Ovary (tissue), 9 donors: ENCODE measurements around the gene RHBDD2. TPM values are rescaled to one million over a fixed set of nuclear protein-coding genes. Genes with fewer than 3 reads are reported as not detected.
"Not testable (repeated sequence)": the region's sequence is repeated elsewhere in the genome, so short reads cannot be mapped to it uniquely, and the experiment has no call there.

ENCODE experiments used
- DNase-seq, 5 donors: peaks; one replicate each; pipeline ENCODE4 v3.0.0-alpha.2; 2019 to 2020
- H3K27ac ChIP-seq, 2 donors: fragments of 200-600 bp; one replicate each; pipeline versions ENCODE4 v1.5.1 to v1.8.0; 2019 to 2022
- H3K27me3 ChIP-seq: fragments of 200-600 bp; one replicate; pipeline ENCODE4 v1.8.0; 2022
- H3K36me3 ChIP-seq: fragments of 200-600 bp; sonication (generic); one replicate; pipeline ENCODE4 v1.5.1; 2019
- H3K4me1 ChIP-seq: one replicate; pipeline ENCODE4 v1.8.1; 2013; ENCODE audit warnings: mild to moderate bottlenecking, moderate library complexity; ENCODE audit not compliant: insufficient read depth
- H3K4me3 ChIP-seq: fragments of 200-600 bp; sonication (generic); one replicate; pipeline ENCODE4 v1.5.1; 2017
- H3K9me3 ChIP-seq, 2 donors: fragments of 200-600 bp in 1 of 2; sonication (generic) in 1 of 2; one replicate each; pipeline versions ENCODE4 v1.5.1 to v1.8.1; 2013 to 2019; ENCODE audit warnings: mild to moderate bottlenecking in 1 of 2, moderate library complexity in 1 of 2
- EP300 ChIP-seq: sonication (generic); formaldehyde crosslinking; IDR thresholded peaks from one replicate; pipeline ENCODE4 v1.6.1; 2017; ENCODE audit warnings: antibody characterized with exemption
- POLR2A ChIP-seq: fragments of 450-650 bp; IDR thresholded peaks from one replicate; pipeline ENCODE4 v1.6.1; 2017; ENCODE audit warnings: antibody characterized with exemption, mild to moderate bottlenecking, moderate library complexity
- WGBS, 3 donors: extraction: QIAGEN DNeasy Blood & Tissue Kit in 1 of 3; methylation state at CpG; one replicate each; pipeline versions ENCODE4 v1.1.5 to v1.1.7; 2013 to 2017; 5-methylcytosine and 5-hydroxymethylcytosine counted together
- intact Hi-C, 4 donors: fragments of 100-400 bp; cut with DNase I; formaldehyde crosslinking; loops; one replicate each; pipeline versions ENCODE4 v1.11.0 to v1.15.1; 2022 to 2023
- polyA plus RNA-seq, 2 donors: library from polyadenylated mRNA; stranded (reverse); fragments of 200-250 nt in 1 of 2; fragments of 350-450 nt in 1 of 2; fragmentation: Illumina TruSeq in 1 of 2; extraction: RNeasy Lipid Tissue Mini Kit (QIAGEN cat#74804) in 1 of 2; gene quantifications; one replicate each; pipeline ENCODE4 v1.2.3, GENCODE V29; 2013 to 2014
- total RNA-seq, 7 donors: library from RNA; depleted of rRNA in 2 of 7; stranded (reverse); fragments of >200 nt in 2 of 7; fragmentation: NEBNext Ultra II Directional in 3 of 7; extraction: Animal tissue kit (Norgen Biotek cat#: 25700) in 3 of 7; gene quantifications; one replicate each; pipeline versions ENCODE4 v1.1.0 to v1.2.4, GENCODE V29; 2016 to 2023
- TF ChIP-seq, protein P1 (sequence below), 3 donors: fragments of 450-650 bp in 2 of 3; fragments of 200-600 bp in 1 of 3; IDR thresholded peaks; one replicate each; pipeline versions ENCODE4 v1.5.1 to v1.8.0; 2016 to 2022; ENCODE audit warnings: antibody characterized with exemption in 3 of 3, mild to moderate bottlenecking in 1 of 3
- donor health status: DM: no; HTN: no; CAD: no; lungs with moderate emphysema.
- donor health status: DM: no; HTN: no; CAD: no.
- donor health status: Bipolar disorder and iron deficiency.
- donor health status: DM: yes; HTN: yes; CAD: no.
- donor health status: DM: no; HTN: no; CAD: no.
- donor health status: DM: yes; HTN: yes; CAD: no.

The RHBDD2 gene
- total and polyA plus RNA-seq, 9 donors = 26.6 to 99.3 (median 70.0) TPM

- TF ChIP-seq POLR2A = no peak
- no peak for TF ChIP-seq EP300
- TF ChIP-seq, protein P1, sequence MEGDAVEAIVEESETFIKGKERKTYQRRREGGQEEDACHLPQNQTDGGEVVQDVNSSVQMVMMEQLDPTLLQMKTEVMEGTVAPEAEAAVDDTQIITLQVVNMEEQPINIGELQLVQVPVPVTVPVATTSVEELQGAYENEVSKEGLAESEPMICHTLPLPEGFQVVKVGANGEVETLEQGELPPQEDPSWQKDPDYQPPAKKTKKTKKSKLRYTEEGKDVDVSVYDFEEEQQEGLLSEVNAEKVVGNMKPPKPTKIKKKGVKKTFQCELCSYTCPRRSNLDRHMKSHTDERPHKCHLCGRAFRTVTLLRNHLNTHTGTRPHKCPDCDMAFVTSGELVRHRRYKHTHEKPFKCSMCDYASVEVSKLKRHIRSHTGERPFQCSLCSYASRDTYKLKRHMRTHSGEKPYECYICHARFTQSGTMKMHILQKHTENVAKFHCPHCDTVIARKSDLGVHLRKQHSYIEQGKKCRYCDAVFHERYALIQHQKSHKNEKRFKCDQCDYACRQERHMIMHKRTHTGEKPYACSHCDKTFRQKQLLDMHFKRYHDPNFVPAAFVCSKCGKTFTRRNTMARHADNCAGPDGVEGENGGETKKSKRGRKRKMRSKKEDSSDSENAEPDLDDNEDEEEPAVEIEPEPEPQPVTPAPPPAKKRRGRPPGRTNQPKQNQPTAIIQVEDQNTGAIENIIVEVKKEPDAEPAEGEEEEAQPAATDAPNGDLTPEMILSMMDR (IDR thresholded peaks at IDR 0.05) = no peak
- intact Hi-C loops = loop anchor here in 1 of 4 donors (10.0 kb wide), 1 partner anchor 49 kb away; no protein-coding TSS in a partner anchor
- no peak overlapping the region for H3K27ac ChIP-seq
- H3K27me3 ChIP-seq = no peaks in the 10 kb centered on the region
- WGBS, 3 donors = 92 to 96% (median 96%) methylated on average over 5 of the region's 5 CpGs
- H3K36me3 ChIP-seq = no peaks in the 10 kb centered on the region
- no peak for DNase-seq
- H3K9me3 ChIP-seq = no peaks in the 10 kb centered on the region
- H3K4me1 ChIP-seq = peaks cover 9% of the 10 kb centered on the region
- H3K4me3 ChIP-seq = no peak overlapping the region
Measured at GRCh38 chr7:75844158-75844557, 34.7 kb upstream of the RHBDD2 start.

DNA sequence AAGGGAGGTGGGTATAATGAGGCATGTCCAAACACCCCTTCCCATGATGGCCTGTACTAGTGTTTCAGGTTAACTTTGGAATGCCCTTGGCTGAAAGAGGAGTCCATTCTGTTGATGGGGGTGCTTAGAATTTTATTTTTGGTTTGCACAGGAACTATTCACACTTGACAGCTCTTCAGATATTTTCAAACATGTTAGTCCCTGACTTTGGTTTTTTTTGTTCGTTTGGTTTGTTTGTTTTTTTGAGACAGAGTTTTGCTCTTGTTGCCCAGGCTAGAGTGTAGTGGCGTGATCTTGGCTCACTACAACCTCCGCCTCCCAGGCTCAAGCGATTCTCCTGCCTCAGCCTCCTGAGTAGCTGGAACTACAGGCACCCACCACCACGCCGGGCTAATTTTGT, 33.7 kb upstream of the RHBDD2 start:
- not testable (repeated sequence) for H3K4me1 ChIP-seq, H3K9me3 ChIP-seq, H3K36me3 ChIP-seq, H3K27ac ChIP-seq, DNase-seq, H3K4me3 ChIP-seq, H3K27me3 ChIP-seq
- 84 to 91% (median 89%) methylated on average over 6 of the region's 6 CpGs for whole genome bisulfite sequencing, 3 donors
- intact Hi-C loops = loop anchor here in 1 of 4 donors (10.0 kb wide), 1 partner anchor 50 kb away; no protein-coding TSS in a partner anchor

DNA sequence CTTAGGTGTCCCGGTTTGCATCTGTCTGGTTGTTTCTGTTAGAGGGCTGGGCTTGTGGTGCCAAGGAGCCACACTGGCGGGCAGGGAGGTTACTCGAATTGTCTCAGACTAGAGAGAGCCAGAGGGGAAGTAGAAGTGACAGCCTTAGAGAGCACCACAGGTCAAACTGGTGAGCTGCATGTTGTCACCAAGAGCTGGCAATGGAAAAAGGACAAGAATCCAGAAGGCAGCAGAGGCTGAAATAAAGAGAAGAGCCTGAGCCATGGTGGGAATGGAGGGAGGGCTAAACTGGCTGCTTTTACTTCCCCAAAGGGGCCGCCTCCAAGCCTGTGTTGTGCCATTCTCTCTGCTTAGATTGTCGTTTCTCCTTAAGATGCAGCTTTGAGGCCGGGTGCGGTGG, 31.1 kb upstream of the RHBDD2 start:
- intact Hi-C loops = loop anchor here in 1 of 4 donors (10.0 kb wide), 1 partner anchor 53 kb away; no protein-coding TSS in a partner anchor
- TF ChIP-seq POLR2A (no peak), EP300 (no peak)
- TF ChIP-seq, protein P1 (IDR thresholded peaks at IDR 0.05) = no peak
- Histone ChIP-seq H3K27ac (no peak overlapping the region), H3K27me3 (no peaks in the 10 kb centered on the region), H3K9me3 (no peaks in the 10 kb centered on the region), H3K4me1 (peaks cover 3% of the 10 kb centered on the region), H3K4me3 (no peak overlapping the region), H3K36me3 (no peaks in the 10 kb centered on the region)
- 87 to 92% (median 88%) methylated on average over 7 of the region's 7 CpGs for WGBS, 3 donors
- no peak for DNase-seq

GRCh38 chr7:75849573-75849972, 29.3 kb upstream of the RHBDD2 start:
- Histone ChIP-seq H3K9me3 (no peaks in the 10 kb centered on the region), H3K4me1 (no peaks in the 10 kb centered on the region), H3K27ac (no peak overlapping the region), H3K36me3 (no peaks in the 10 kb centered on the region), H3K4me3 (no peak overlapping the region), H3K27me3 (no peaks in the 10 kb centered on the region)
- TF ChIP-seq, protein P1 (IDR thresholded peaks at IDR 0.05) = no peak
- TF ChIP-seq EP300 (no peak), POLR2A (no peak)
- 63 to 72% (median 64%) methylated on average over 3 of the region's 3 CpGs for WGBS, 3 donors
- intact Hi-C loops = loop anchor here in 1 of 4 donors (10.0 kb wide), 1 partner anchor 55 kb away; no protein-coding TSS in a partner anchor
- no peak for DNase-seq

DNA sequence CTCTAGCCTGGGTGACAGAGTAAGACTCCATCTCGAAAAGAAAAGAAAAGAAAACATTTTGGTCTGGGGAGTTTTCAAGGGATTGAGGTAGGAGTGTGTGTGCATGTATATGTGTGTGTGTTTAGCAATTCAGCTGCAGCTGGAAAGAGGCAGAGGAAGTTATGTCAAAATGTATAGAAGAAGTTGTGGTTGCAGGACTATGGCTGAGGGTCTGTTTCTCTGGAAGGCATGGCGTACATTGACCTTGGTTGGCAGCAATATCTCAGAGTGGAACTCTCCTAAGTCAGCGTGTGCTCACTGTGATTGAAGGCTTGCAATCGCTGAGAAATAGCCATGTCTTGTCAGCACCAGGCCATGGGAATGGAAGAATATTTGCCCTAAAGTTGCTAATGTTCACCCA, 28.6 kb upstream of the RHBDD2 start:
- Histone ChIP-seq H3K4me3 (no peak overlapping the region), H3K9me3 (no peaks in the 10 kb centered on the region), H3K36me3 (no peaks in the 10 kb centered on the region), H3K4me1 (no peaks in the 10 kb centered on the region), H3K27me3 (no peaks in the 10 kb centered on the region), H3K27ac (no peak overlapping the region)
- 70 to 79% (median 78%) methylated on average over 4 of the region's 4 CpGs for WGBS, 3 donors
- TF ChIP-seq EP300 (no peak), POLR2A (no peak)
- TF ChIP-seq, protein P1 (IDR thresholded peaks at IDR 0.05) = no peak
- DNase-seq = no peak
- intact Hi-C loops = no loop called here
